ENCODE results near the gene FAM200B.

The FAM200B gene

DNA sequence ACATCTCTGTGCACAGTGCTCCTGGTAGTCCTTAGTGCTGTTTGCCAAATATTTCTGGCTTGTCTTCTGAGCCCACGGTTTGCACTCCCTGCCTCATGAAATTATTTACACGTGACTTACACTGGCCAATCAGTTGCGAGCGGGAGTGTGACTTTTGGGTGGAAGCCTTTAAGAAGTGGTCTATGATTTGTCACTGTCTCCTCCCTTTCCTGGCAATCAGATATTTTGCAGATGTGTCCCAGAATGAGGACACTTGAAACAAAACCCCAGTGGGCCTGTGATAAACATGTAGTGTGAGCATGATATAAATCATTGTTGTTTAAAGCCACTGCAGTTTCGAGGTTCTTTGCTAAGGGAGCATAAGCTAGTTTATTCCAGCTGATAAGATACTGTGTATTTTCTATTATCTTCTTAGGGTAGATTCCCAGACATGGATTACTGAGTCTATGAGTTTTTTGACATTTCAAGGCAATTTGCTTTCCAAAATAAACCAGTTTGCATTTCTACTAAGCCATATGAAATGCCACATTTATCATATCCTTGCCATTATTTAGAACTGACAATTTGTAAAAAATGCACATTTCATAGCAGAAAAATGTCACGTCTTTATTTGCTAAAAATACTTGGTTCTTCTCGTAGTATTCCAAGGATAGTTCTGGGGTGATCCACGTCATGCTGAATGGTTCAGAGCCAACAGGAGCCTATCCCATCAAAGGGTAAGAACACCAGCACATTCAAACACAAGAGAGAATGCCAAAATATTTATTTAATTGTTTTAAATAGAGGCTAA is 33.2 kb downstream of the FAM200B start:
- H3K4me3 ChIP-seq (ENCODE audit: low read length), result no peak overlapping the region
- no peaks in the 10 kb centered on the region for H3K9me3 ChIP-seq (ENCODE audit: control insufficient read depth, insufficient read depth, low read length)
- H3K4me1 ChIP-seq (ENCODE audit: control insufficient read depth, insufficient read depth, low read length), result no peaks in the 10 kb centered on the region
- DNase-seq (ENCODE audit: low read depth, low spot score), result no peak
- no peaks in the 10 kb centered on the region for H3K27me3 ChIP-seq (ENCODE audit: control insufficient read depth, insufficient read depth, low read length)
- H3K36me3 ChIP-seq (ENCODE audit: control insufficient read depth, insufficient read depth, low read length), result no peaks in the 10 kb centered on the region
- no CpG with 5 or more reads among the region's 8 CpGs for WGBS (ENCODE audit: insufficient coverage, insufficient read length)
- no peak overlapping the region for H3K27ac ChIP-seq (ENCODE audit: low read length)

GRCh38 chr4:15716115-15716514 is 34.5 kb downstream of the FAM200B start:
- no peak overlapping the region for H3K4me3 ChIP-seq (ENCODE audit: low read length)
- H3K36me3 ChIP-seq (ENCODE audit: control insufficient read depth, insufficient read depth, low read length), result no peaks in the 10 kb centered on the region
- H3K27me3 ChIP-seq (ENCODE audit: control insufficient read depth, insufficient read depth, low read length), result no peaks in the 10 kb centered on the region
- WGBS (ENCODE audit: insufficient coverage, insufficient read length), result no CpG with 5 or more reads among the region's 3 CpGs
- H3K4me1 ChIP-seq (ENCODE audit: control insufficient read depth, insufficient read depth, low read length), result no peaks in the 10 kb centered on the region
- no peaks in the 10 kb centered on the region for H3K9me3 ChIP-seq (ENCODE audit: control insufficient read depth, insufficient read depth, low read length)
- DNase-seq (ENCODE audit: low read depth, low spot score), result no peak
- H3K27ac ChIP-seq (ENCODE audit: low read length), result no peak overlapping the region

DNA sequence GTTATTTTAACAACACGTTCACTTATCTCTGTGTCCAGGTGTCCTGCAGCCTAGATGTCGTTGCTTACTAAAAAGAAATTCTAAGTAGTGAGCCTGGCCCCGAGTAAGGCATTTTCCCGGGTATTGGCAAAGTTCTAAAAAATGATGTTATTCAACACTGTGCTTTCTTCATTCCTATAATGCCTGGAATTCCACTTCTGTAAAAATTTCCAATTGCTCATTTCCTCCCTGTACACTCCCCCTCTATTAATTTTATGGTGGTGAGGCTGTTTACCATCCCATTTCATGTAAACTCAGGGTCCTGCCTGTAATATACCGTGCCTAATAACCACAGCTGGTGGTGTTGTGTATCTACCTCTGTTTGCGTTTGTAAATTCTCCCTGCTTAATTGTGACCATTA is 35.5 kb downstream of the FAM200B start:
- WGBS (ENCODE audit: insufficient coverage, insufficient read length), result no CpG with 5 or more reads among the region's 6 CpGs
- no peak for DNase-seq (ENCODE audit: low read depth, low spot score)
- Histone ChIP-seq H3K4me1 (ENCODE audit: control insufficient read depth, insufficient read depth, low read length) (no peaks in the 10 kb centered on the region), H3K27ac (ENCODE audit: low read length) (no peak overlapping the region), H3K9me3 (ENCODE audit: control insufficient read depth, insufficient read depth, low read length) (no peaks in the 10 kb centered on the region), H3K36me3 (ENCODE audit: control insufficient read depth, insufficient read depth, low read length) (no peaks in the 10 kb centered on the region), H3K4me3 (ENCODE audit: low read length) (no peak overlapping the region), H3K27me3 (ENCODE audit: control insufficient read depth, insufficient read depth, low read length) (no peaks in the 10 kb centered on the region)

DNA sequence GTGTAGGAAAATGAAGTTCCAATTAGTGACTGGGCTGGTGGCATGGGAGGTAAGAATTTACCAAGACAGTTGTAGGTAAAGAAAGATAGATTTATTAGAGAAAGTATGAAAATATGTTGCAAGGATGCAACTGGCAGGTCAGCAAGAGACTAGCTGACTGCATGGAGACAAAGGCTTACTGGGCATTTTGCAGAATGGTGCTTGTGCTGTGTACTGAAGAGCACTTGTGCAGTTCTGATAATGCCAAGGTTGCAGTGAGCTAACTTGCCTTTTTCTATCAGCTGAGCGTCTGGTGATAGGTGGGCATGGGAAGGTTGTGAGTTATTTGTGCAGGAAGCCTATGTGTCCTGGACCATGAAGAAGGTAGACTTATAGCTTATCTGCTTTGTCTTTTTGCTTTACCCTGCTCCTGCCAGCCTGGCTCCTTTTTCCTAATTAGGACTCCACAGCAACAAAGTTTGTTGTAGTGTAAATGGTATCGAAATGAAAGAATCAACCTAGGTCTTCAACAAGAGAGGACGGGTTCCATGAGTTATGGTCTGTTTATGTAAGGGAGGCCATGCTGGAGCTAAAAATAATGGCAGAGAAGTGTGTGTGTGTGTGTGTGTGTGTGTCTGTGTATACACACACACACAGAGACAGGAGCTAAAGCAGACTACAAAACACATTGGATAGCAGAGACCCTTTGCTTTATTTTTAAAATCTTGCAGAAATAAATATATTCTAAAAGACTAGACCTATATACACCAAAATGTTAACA is 36.2 kb downstream of the FAM200B start:
- H3K4me1 ChIP-seq (ENCODE audit: control insufficient read depth, insufficient read depth, low read length), result no peaks in the 10 kb centered on the region
- H3K4me3 ChIP-seq (ENCODE audit: low read length), result no peak overlapping the region
- no peak overlapping the region for H3K27ac ChIP-seq (ENCODE audit: low read length)
- no CpG with 5 or more reads among the region's 3 CpGs for WGBS (ENCODE audit: insufficient coverage, insufficient read length)
- DNase-seq (ENCODE audit: low read depth, low spot score), result no peak
- no peaks in the 10 kb centered on the region for H3K36me3 ChIP-seq (ENCODE audit: control insufficient read depth, insufficient read depth, low read length)
- no peaks in the 10 kb centered on the region for H3K9me3 ChIP-seq (ENCODE audit: control insufficient read depth, insufficient read depth, low read length)
- no peaks in the 10 kb centered on the region for H3K27me3 ChIP-seq (ENCODE audit: control insufficient read depth, insufficient read depth, low read length)

- Histone ChIP-seq H3K4me3 (ENCODE audit: low read length) (no peak overlapping the region), H3K27ac (ENCODE audit: low read length) (no peak overlapping the region), H3K4me1 (ENCODE audit: control insufficient read depth, insufficient read depth, low read length) (no peaks in the 10 kb centered on the region), H3K27me3 (ENCODE audit: control insufficient read depth, insufficient read depth, low read length) (no peaks in the 10 kb centered on the region), H3K36me3 (ENCODE audit: control insufficient read depth, insufficient read depth, low read length) (no peaks in the 10 kb centered on the region), H3K9me3 (ENCODE audit: control insufficient read depth, insufficient read depth, low read length) (no peaks in the 10 kb centered on the region)
- DNase-seq (ENCODE audit: low read depth, low spot score), result no peak
- WGBS (ENCODE audit: insufficient coverage, insufficient read length), result no CpG with 5 or more reads among the region's 5 CpGs
Measured at GRCh38 chr4:15718465-15718864, 36.8 kb downstream of the FAM200B start.

- no peaks in the 10 kb centered on the region for H3K27me3 ChIP-seq (ENCODE audit: control insufficient read depth, insufficient read depth, low read length)
- WGBS (ENCODE audit: insufficient coverage, insufficient read length), result no CpG with 5 or more reads among the region's 7 CpGs
- no peaks in the 10 kb centered on the region for H3K9me3 ChIP-seq (ENCODE audit: control insufficient read depth, insufficient read depth, low read length)
- no peaks in the 10 kb centered on the region for H3K4me1 ChIP-seq (ENCODE audit: control insufficient read depth, insufficient read depth, low read length)
- H3K27ac ChIP-seq (ENCODE audit: low read length), result no peak overlapping the region
- no peaks in the 10 kb centered on the region for H3K36me3 ChIP-seq (ENCODE audit: control insufficient read depth, insufficient read depth, low read length)
- H3K4me3 ChIP-seq (ENCODE audit: low read length), result no peak overlapping the region
- no peak for DNase-seq (ENCODE audit: low read depth, low spot score)
Measured at GRCh38 chr4:15718959-15719358, 37.3 kb downstream of the FAM200B start.

GRCh38 chr4:15719506-15719905 is 37.9 kb downstream of the FAM200B start:
- no peak for DNase-seq (ENCODE audit: low read depth, low spot score)
- Histone ChIP-seq H3K4me3 (ENCODE audit: low read length) (no peak overlapping the region), H3K4me1 (ENCODE audit: control insufficient read depth, insufficient read depth, low read length) (no peaks in the 10 kb centered on the region), H3K27me3 (ENCODE audit: control insufficient read depth, insufficient read depth, low read length) (no peaks in the 10 kb centered on the region), H3K27ac (ENCODE audit: low read length) (no peak overlapping the region), H3K36me3 (ENCODE audit: control insufficient read depth, insufficient read depth, low read length) (no peaks in the 10 kb centered on the region), H3K9me3 (ENCODE audit: control insufficient read depth, insufficient read depth, low read length) (no peaks in the 10 kb centered on the region)
- WGBS (ENCODE audit: insufficient coverage, insufficient read length), result no CpG with 5 or more reads among the region's 4 CpGs

DNA sequence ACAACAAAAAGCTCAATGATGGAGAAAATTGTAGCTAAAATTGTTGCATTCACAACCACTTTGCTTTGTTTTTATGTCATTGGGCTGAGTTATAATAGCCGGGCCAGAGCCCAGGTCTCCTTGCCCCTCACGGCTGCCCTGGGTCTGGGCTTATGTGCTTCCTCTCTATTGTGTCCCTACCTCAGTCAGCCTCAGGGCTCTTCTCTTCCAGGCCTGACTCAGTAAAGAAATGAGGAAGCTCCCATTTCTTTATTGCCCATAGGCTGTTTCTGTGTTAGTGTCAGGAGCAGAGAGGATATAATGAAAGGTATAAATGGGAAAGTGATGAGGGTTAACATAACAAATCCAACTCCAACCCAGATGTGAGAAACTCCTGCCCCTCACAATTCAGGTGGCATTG is 39.2 kb downstream of the FAM200B start:
- no peaks in the 10 kb centered on the region for H3K9me3 ChIP-seq (ENCODE audit: control insufficient read depth, insufficient read depth, low read length)
- WGBS (ENCODE audit: insufficient coverage, insufficient read length), result no CpG with 5 or more reads among the region's 2 CpGs
- no peak overlapping the region for H3K4me3 ChIP-seq (ENCODE audit: low read length)
- no peaks in the 10 kb centered on the region for H3K27me3 ChIP-seq (ENCODE audit: control insufficient read depth, insufficient read depth, low read length)
- DNase-seq (ENCODE audit: low read depth, low spot score), result no peak
- H3K36me3 ChIP-seq (ENCODE audit: control insufficient read depth, insufficient read depth, low read length), result no peaks in the 10 kb centered on the region
- H3K27ac ChIP-seq (ENCODE audit: low read length), result no peak overlapping the region
- no peaks in the 10 kb centered on the region for H3K4me1 ChIP-seq (ENCODE audit: control insufficient read depth, insufficient read depth, low read length)

GRCh38 chr4:15725608-15726007 is 44.0 kb downstream of the FAM200B start:
- Histone ChIP-seq H3K4me1 (ENCODE audit: control insufficient read depth, insufficient read depth, low read length) (no peaks in the 10 kb centered on the region), H3K27me3 (ENCODE audit: control insufficient read depth, insufficient read depth, low read length) (no peaks in the 10 kb centered on the region), H3K4me3 (ENCODE audit: low read length) (no peak overlapping the region), H3K9me3 (ENCODE audit: control insufficient read depth, insufficient read depth, low read length) (no peaks in the 10 kb centered on the region), H3K27ac (ENCODE audit: low read length) (no peak overlapping the region), H3K36me3 (ENCODE audit: control insufficient read depth, insufficient read depth, low read length) (no peaks in the 10 kb centered on the region)
- DNase-seq (ENCODE audit: low read depth, low spot score), result no peak
- no CpG with 5 or more reads among the region's 4 CpGs for WGBS (ENCODE audit: insufficient coverage, insufficient read length)

DNA sequence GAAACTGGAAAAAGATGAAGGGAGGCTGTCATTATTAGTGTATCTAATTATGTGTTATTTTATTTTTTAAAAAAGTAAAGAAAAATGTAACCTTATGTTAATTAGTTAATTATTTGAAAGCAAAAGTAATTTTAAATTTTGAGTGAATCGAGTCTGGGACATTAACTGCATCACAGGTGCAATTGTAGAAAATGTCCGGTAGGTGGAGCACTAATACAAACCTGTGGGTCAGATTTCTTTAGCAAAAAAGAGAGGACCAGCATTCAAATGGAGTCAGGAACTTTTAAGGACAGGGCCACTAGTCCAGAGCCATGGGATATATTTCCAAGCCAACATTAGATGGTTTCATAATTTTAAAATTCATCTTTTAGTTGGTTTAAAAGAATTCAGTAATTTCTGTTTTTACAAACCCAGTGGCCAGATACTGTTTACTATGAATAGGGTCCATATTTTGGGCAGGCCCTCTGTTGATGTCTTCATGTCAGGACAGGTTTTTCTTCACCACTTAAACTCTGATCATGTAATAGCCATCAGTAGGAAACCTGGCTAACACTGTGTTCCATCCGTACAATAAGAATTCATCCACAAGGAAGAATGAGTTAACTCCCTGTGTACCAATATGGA is 48.4 kb downstream of the FAM200B start:
- Histone ChIP-seq H3K4me1 (ENCODE audit: control insufficient read depth, insufficient read depth, low read length) (no peaks in the 10 kb centered on the region), H3K36me3 (ENCODE audit: control insufficient read depth, insufficient read depth, low read length) (no peaks in the 10 kb centered on the region), H3K27ac (ENCODE audit: low read length) (no peak overlapping the region), H3K4me3 (ENCODE audit: low read length) (no peak overlapping the region), H3K9me3 (ENCODE audit: control insufficient read depth, insufficient read depth, low read length) (no peaks in the 10 kb centered on the region), H3K27me3 (ENCODE audit: control insufficient read depth, insufficient read depth, low read length) (no peaks in the 10 kb centered on the region)
- peak; percentile 11 for DNase-seq (ENCODE audit: low read depth, low spot score)
- no CpG with 5 or more reads among the region's 3 CpGs for WGBS (ENCODE audit: insufficient coverage, insufficient read length)

All from iPS DF 6.9 (cell line).